CD14-positive monocyte (primary cell): ENCODE results near the gene ST7. TPM values are rescaled to one million over a fixed set of nuclear protein-coding genes. Genes with fewer than 3 reads are reported as not detected.

ENCODE experiments used
- DNase-seq, 3 donors: peaks; one replicate each; pipeline ENCODE4 v3.0.0-alpha.2; 2011 to 2022
- H2AFZ ChIP-seq: 2 replicates; pipeline ENCODE4 v1.6.0; 2012; ENCODE audit warnings: mild to moderate bottlenecking, low read depth, low read length, inconsistent platforms; ENCODE audit not compliant: insufficient read depth, poor library complexity, severe bottlenecking
- H3K27ac ChIP-seq, 2 donors: 1 replicate in 1 of 2; 2 replicates in 1 of 2; pipeline ENCODE4 v1.5.1; 2012 to 2013; ENCODE audit warnings: low read length in 2 of 2, control low read depth in 1 of 2, inconsistent platforms in 1 of 2, low read depth in 1 of 2, mild to moderate bottlenecking in 1 of 2
- H3K27me3 ChIP-seq, 2 donors: one replicate each; pipeline versions ENCODE4 v1.6.0 to v1.6.1; 2011 to 2013; ENCODE audit warnings: low read length in 2 of 2; ENCODE audit not compliant: control insufficient read depth in 2 of 2, insufficient read depth in 2 of 2
- H3K36me3 ChIP-seq, 2 donors: replicated peaks in 1 of 2; 1 replicate in 1 of 2; 2 replicates in 1 of 2; pipeline versions ENCODE4 v1.5.1 to v1.6.1; 2012 to 2013; ENCODE audit warnings: low read length in 2 of 2, control low read depth in 1 of 2, inconsistent platforms in 1 of 2, mild to moderate bottlenecking in 1 of 2; ENCODE audit not compliant: insufficient read depth in 2 of 2, control insufficient read depth in 1 of 2
- H3K4me1 ChIP-seq, 2 donors: 1 replicate in 1 of 2; 2 replicates in 1 of 2; pipeline versions ENCODE4 v1.5.1 to v1.6.1; 2012 to 2013; ENCODE audit warnings: low read length in 2 of 2, control low read depth in 1 of 2, inconsistent platforms in 1 of 2, mild to moderate bottlenecking in 1 of 2, moderate library complexity in 1 of 2; ENCODE audit not compliant: insufficient read depth in 2 of 2, control insufficient read depth in 1 of 2
- H3K4me2 ChIP-seq: replicated peaks from 2 replicates; pipeline ENCODE3; 2012; ENCODE audit warnings: low read length, moderate library complexity, mild to moderate bottlenecking; ENCODE audit not compliant: poor library complexity, severe bottlenecking; ENCODE audit errors: extremely low read depth
- H3K4me3 ChIP-seq, 3 experiments: fragments of 200-600 bp in 1 of 3; sonication (generic) in 1 of 3; replicated peaks in 1 of 3; 1 replicate in 2 of 3; 2 replicates in 1 of 3; pipeline ENCODE4 v1.5.1; 2011 to 2013; ENCODE audit warnings: low read length in 3 of 3, mild to moderate bottlenecking in 3 of 3, control low read depth in 2 of 3, low read depth in 2 of 3, inconsistent platforms in 1 of 3, moderate library complexity in 1 of 3
- H3K79me2 ChIP-seq: 2 replicates; pipeline ENCODE4 v1.6.0; 2012; ENCODE audit warnings: mild to moderate bottlenecking, control low read depth, inconsistent platforms, low read length, moderate library complexity; ENCODE audit not compliant: insufficient read depth
- H3K9ac ChIP-seq: 2 replicates; pipeline ENCODE4 v1.6.0; 2017; ENCODE audit warnings: low read length, mild to moderate bottlenecking; ENCODE audit not compliant: insufficient read depth, poor library complexity, severe bottlenecking
- H3K9me3 ChIP-seq, 2 donors: replicated peaks in 1 of 2; 1 replicate in 1 of 2; 2 replicates in 1 of 2; pipeline versions ENCODE4 v1.5.1 to v1.6.1; 2012 to 2013; ENCODE audit warnings: low read length in 2 of 2, control low read depth in 1 of 2; ENCODE audit not compliant: control insufficient read depth in 1 of 2, insufficient read depth in 1 of 2
- H4K20me1 ChIP-seq: 2 replicates; pipeline ENCODE4 v1.6.0; 2012; ENCODE audit warnings: mild to moderate bottlenecking, low read length, control low read depth, moderate library complexity; ENCODE audit not compliant: insufficient read depth
- H3K27ac Mint-ChIP-seq, 7 donors: one replicate each; pipeline ENCODE4 v1.8.0; 2020; ENCODE audit warnings: mild to moderate bottlenecking in 7 of 7, mixed read lengths in 7 of 7, moderate library complexity in 6 of 7, inconsistent platforms in 2 of 7
- H3K27me3 Mint-ChIP-seq, 3 donors: one replicate each; pipeline ENCODE4 v1.8.0; 2021 to 2022; ENCODE audit warnings: low read depth in 3 of 3, mild to moderate bottlenecking in 3 of 3, mixed read lengths in 3 of 3, moderate library complexity in 3 of 3, inconsistent platforms in 1 of 3
- H3K36me3 Mint-ChIP-seq, 2 donors: one replicate each; pipeline ENCODE4 v1.8.0; 2020; ENCODE audit warnings: mixed read lengths in 2 of 2, inconsistent platforms in 1 of 2, mild to moderate bottlenecking in 1 of 2
- H3K4me1 Mint-ChIP-seq: one replicate; pipeline ENCODE4 v1.8.0; 2020; ENCODE audit warnings: mild to moderate bottlenecking, mixed read lengths
- H3K4me3 Mint-ChIP-seq, 2 donors: one replicate each; pipeline ENCODE4 v1.8.0; 2020; ENCODE audit warnings: mild to moderate bottlenecking in 2 of 2, mixed read lengths in 2 of 2, moderate library complexity in 1 of 2
- H3K9me3 Mint-ChIP-seq, 7 donors: one replicate each; pipeline ENCODE4 v1.8.0; 2020 to 2022; ENCODE audit warnings: mixed read lengths in 7 of 7, mild to moderate bottlenecking in 6 of 7, moderate library complexity in 6 of 7, inconsistent platforms in 2 of 7
- WGBS: methylation state at CpG from one replicate; pipeline ENCODE4 v1.1.5; 2013; ENCODE audit warnings: missing lambda C conversion rate; ENCODE audit not compliant: insufficient coverage; 5-methylcytosine and 5-hydroxymethylcytosine counted together
- intact Hi-C, 2 donors: fragments of 100-400 bp; cut with micrococcal nuclease; formaldehyde crosslinking; loops; one replicate each; pipeline versions ENCODE4 v1.15.0 to v1.15.1; 2023
- polyA plus RNA-seq, 3 donors: library from polyadenylated mRNA; depleted of rRNA in 1 of 3; unstranded in 2 of 3; stranded (reverse) in 1 of 3; fragments of 300-500 nt in 2 of 3; fragments of >200 nt in 1 of 3; fragmentation: Illumina TruSeq in 2 of 3; gene quantifications; 1 replicate in 2 of 3; 2 replicates in 1 of 3; pipeline ENCODE4 v1.2.3, GENCODE V29; 2012 to 2021
- TF ChIP-seq, protein P1 (sequence below): fragments of 200-600 bp; IDR thresholded peaks from one replicate; pipeline ENCODE4 v1.8.0; 2022; ENCODE audit warnings: antibody characterized with exemption, mild to moderate bottlenecking

Gene ST7
- polyA plus RNA-seq, 3 donors = 3.6 to 5.5 (median 4.1) TPM

DNA sequence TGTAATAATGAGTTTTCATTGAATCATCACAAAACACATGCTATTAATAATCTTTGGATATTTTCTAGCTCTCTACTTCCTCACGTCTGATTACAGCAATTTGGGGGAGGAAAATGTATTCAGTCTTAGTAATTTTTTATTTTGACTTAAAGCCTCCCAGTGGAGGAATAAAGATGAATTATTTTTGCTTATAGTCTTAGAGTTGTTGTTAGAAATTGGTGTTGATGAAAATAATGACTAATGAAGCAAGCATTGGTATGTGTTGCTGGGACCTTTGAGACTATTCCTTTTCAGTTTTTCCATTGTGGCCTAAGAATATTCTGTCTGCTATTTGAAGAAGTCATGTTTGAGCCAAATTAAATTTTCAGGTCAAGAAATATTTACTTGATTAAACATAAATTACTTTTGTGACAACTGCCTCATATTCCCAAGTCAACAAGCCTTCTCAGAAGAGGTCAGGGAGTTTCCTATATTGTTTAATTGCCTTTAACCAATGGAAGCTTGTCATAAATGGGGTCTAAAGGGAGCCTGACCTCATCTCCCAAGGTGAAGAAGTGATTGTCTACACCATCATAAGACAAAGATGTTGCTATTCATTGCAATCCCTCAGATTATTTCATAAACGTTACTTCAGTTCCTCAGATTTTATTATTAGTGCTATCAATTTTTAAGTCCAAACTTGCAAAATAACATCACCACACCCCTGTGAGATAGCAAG, 90.0 kb downstream of the ST7 start:
- TF ChIP-seq, protein P1, sequence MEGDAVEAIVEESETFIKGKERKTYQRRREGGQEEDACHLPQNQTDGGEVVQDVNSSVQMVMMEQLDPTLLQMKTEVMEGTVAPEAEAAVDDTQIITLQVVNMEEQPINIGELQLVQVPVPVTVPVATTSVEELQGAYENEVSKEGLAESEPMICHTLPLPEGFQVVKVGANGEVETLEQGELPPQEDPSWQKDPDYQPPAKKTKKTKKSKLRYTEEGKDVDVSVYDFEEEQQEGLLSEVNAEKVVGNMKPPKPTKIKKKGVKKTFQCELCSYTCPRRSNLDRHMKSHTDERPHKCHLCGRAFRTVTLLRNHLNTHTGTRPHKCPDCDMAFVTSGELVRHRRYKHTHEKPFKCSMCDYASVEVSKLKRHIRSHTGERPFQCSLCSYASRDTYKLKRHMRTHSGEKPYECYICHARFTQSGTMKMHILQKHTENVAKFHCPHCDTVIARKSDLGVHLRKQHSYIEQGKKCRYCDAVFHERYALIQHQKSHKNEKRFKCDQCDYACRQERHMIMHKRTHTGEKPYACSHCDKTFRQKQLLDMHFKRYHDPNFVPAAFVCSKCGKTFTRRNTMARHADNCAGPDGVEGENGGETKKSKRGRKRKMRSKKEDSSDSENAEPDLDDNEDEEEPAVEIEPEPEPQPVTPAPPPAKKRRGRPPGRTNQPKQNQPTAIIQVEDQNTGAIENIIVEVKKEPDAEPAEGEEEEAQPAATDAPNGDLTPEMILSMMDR = no peak
- Mint-ChIP-seq H3K4me1 (peaks cover 31% of the 10 kb centered on the region), H3K27ac (no peak overlapping the region), H3K27me3 (peaks cover 0 to 1% (median 0%) of the 10 kb centered on the region in 3 donors), H3K36me3 (no peaks in the 10 kb centered on the region), H3K9me3 (peaks cover 0 to 4% (median 0%) of the 10 kb centered on the region in 7 donors), H3K4me3 (no peak overlapping the region)
- no peak overlapping the region for H3K4me2 ChIP-seq
- no peaks in the 10 kb centered on the region for H4K20me1 ChIP-seq
- H3K27me3 ChIP-seq = no peaks in the 10 kb centered on the region
- H3K36me3 ChIP-seq = no peaks in the 10 kb centered on the region
- no peak overlapping the region for H3K9ac ChIP-seq
- no peak overlapping the region for H2AFZ ChIP-seq
- no CpG with 5 or more reads among the region's 2 CpGs for WGBS
- H3K4me3 ChIP-seq = no peak overlapping the region
- no peaks in the 10 kb centered on the region for H3K79me2 ChIP-seq
- H3K4me1 ChIP-seq = peaks cover 9% of the 10 kb centered on the region in 2 donors
- no peaks in the 10 kb centered on the region for H3K9me3 ChIP-seq
- H3K27ac ChIP-seq = no peak overlapping the region
- intact Hi-C loops = no loop called here
- no peak for DNase-seq

DNA sequence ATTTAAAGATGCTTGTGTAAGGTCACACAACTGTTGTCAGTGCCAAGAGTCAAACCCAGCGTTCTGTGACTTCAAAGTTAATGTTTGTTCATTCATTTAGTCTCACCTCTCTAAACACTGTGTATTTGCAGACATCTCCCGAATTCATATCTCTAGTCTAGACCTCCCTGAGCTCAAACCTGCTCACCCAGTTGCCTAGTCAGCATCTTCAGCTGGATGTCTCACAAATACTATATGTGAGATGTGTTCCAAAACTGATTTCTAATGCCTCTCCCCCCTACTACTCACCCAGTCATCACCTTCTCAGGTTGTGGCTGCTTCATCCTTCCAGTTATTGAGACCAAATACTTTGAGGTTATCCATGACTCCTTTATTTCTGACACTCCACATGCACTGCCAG, 91.4 kb downstream of the ST7 start:
- no peak for DNase-seq
- no peak overlapping the region for H2AFZ ChIP-seq
- peaks cover 0 to 4% (median 0%) of the 10 kb centered on the region in 7 donors for H3K9me3 Mint-ChIP-seq
- 90% methylated on average over 2 of the region's 2 CpGs for WGBS
- peaks cover 0 to 1% (median 0%) of the 10 kb centered on the region in 3 donors for H3K27me3 Mint-ChIP-seq
- H3K4me3 ChIP-seq = no peak overlapping the region
- no peaks in the 10 kb centered on the region for H4K20me1 ChIP-seq
- H3K4me2 ChIP-seq = no peak overlapping the region
- no peaks in the 10 kb centered on the region for H3K36me3 Mint-ChIP-seq
- H3K27me3 ChIP-seq = no peaks in the 10 kb centered on the region
- no peak overlapping the region for H3K27ac ChIP-seq
- intact Hi-C loops = no loop called here
- peaks cover 10% of the 10 kb centered on the region for H3K79me2 ChIP-seq
- H3K4me3 Mint-ChIP-seq = no peak overlapping the region
- H3K4me1 ChIP-seq = peaks cover 16 to 18% of the 10 kb centered on the region in 2 donors
- peaks cover 37% of the 10 kb centered on the region for H3K4me1 Mint-ChIP-seq
- H3K27ac Mint-ChIP-seq = no peak overlapping the region
- H3K36me3 ChIP-seq = no peaks in the 10 kb centered on the region
- no peak overlapping the region for H3K9ac ChIP-seq
- no peaks in the 10 kb centered on the region for H3K9me3 ChIP-seq
- TF ChIP-seq, protein P1 = no peak
